HCT116 (cell line): ENCODE data around the gene RFTN1. TPM values are rescaled to one million over a fixed set of nuclear protein-coding genes. Genes with fewer than 3 reads are reported as not detected.

Experiments used
- ATAC-seq: fragments of 200-7000 bp; cut with Tn5 transposase; 2 replicates; pipeline ENCODE4 v1.9.1; 2020; ENCODE audit warnings: mild to moderate bottlenecking, moderate library complexity
- BruUV-seq: library from RNA; stranded (reverse); fragments of 400-500 nt; replicated peaks from 2 replicates; lab custom pipeline; 2021; lab: Mats Ljungman, UMichigan
- CTCF ChIA-PET: fragments of 300-600 bp; sonication (Branson Sonifier 250); formaldehyde crosslinking; loops from one replicate; lab custom pipeline; 2021; ENCODE audit warnings: antibody characterized with exemption; lab: Charles Lee
- POLR2A ChIA-PET: fragments of 300-600, 350-600 bp; sonication (Branson Sonifier 250); formaldehyde crosslinking; loops from one replicate; lab custom pipeline; 2021; ENCODE audit warnings: antibody characterized with exemption; lab: Charles Lee
- RAD21 ChIA-PET, 2 experiments: fragments of 300-600 bp; sonication (Branson Sonifier 250); formaldehyde crosslinking; loops; one replicate each; lab custom pipeline; 2023; ENCODE audit warnings: low total read pairs in 2 of 2; ENCODE audit not compliant: uncharacterized antibody in 2 of 2, unreplicated experiment in 2 of 2, low non-redundant PET in 1 of 2; lab: Charles Lee
- DNase-seq: peaks from one replicate; pipeline ENCODE4 v3.0.0-alpha.2; 2010; ENCODE audit warnings: low read depth, low spot score
- H2AFZ ChIP-seq: fragments of 200-600 bp; shearing (Covaris generic), sonication (generic); 2 replicates; pipeline ENCODE4 v1.6.1; 2017; ENCODE audit warnings: low read depth, mixed run types, mixed read lengths, antibody characterized with exemption, low read length; ENCODE audit not compliant: poor library complexity, severe bottlenecking
- H3K27ac ChIP-seq: 2 replicates; pipeline ENCODE4 v1.5.1; 2012; ENCODE audit warnings: low read depth, low read length
- H3K27me3 ChIP-seq: fragments of 200-600 bp; sonication (generic); 2 replicates; pipeline ENCODE4 v1.6.1; 2016; ENCODE audit warnings: mixed run types, low read length, mixed read lengths; ENCODE audit not compliant: insufficient read depth
- H3K36me3 ChIP-seq, 2 experiments: fragments of 200-500 bp in 1 of 2; fragments of 200-600 bp in 1 of 2; sonication (Bioruptor generic) in 1 of 2; sonication (generic) in 1 of 2; 2 replicates each; pipeline versions ENCODE4 v1.5.1 to v1.6.1; 2014 to 2016; ENCODE audit warnings: low read length in 2 of 2, inconsistent platforms in 1 of 2, mixed read lengths in 1 of 2, mixed run types in 1 of 2; ENCODE audit not compliant: insufficient read depth in 2 of 2, control insufficient read depth in 1 of 2
- H3K4me1 ChIP-seq, 2 experiments: fragments of 200-600 bp in 1 of 2; sonication (generic) in 1 of 2; 2 replicates each; pipeline versions ENCODE4 v1.5.1 to v1.6.1; 2012 to 2017; ENCODE audit warnings: low read length in 2 of 2, inconsistent platforms in 1 of 2, mild to moderate bottlenecking in 1 of 2, mixed read lengths in 1 of 2, mixed run types in 1 of 2, moderate library complexity in 1 of 2; ENCODE audit not compliant: insufficient read depth in 2 of 2, control insufficient read depth in 1 of 2
- H3K4me2 ChIP-seq: fragments of 200-600 bp; sonication (generic); 2 replicates; pipeline ENCODE4 v1.6.1; 2017; ENCODE audit warnings: mixed run types, low read length, mixed read lengths
- H3K4me3 ChIP-seq, 2 experiments: fragments of 200-600 bp in 1 of 2; sonication (generic) in 1 of 2; replicated peaks in 1 of 2; 2 replicates each; pipeline ENCODE4 v1.5.1; 2011 to 2016; ENCODE audit warnings: low read length in 2 of 2, control low read depth in 1 of 2, low read depth in 1 of 2, mild to moderate bottlenecking in 1 of 2, mixed read lengths in 1 of 2, mixed run types in 1 of 2
- H3K79me2 ChIP-seq: fragments of 200-600 bp; sonication (generic); 2 replicates; pipeline ENCODE4 v1.6.1; 2017; ENCODE audit warnings: mild to moderate bottlenecking, mixed run types, low read length, moderate library complexity, mixed read lengths; ENCODE audit not compliant: insufficient read depth
- H3K9ac ChIP-seq: fragments of 200-600 bp; sonication (generic); 2 replicates; pipeline ENCODE4 v1.6.1; 2016; ENCODE audit warnings: low read length, mixed read lengths
- H3K9me2 ChIP-seq: fragments of 200-600 bp; sonication (generic), shearing (Covaris generic); 2 replicates; pipeline ENCODE4 v1.6.1; 2017; ENCODE audit warnings: mixed run types, mild to moderate bottlenecking, moderate library complexity; ENCODE audit not compliant: insufficient read depth
- H3K9me3 ChIP-seq, 2 experiments: fragments of 200-500 bp in 1 of 2; fragments of 200-600 bp in 1 of 2; sonication (Bioruptor generic) in 1 of 2; sonication (generic) in 1 of 2; 2 replicates each; pipeline ENCODE4 v1.6.1; 2014 to 2017; ENCODE audit warnings: low read length in 2 of 2, mixed read lengths in 2 of 2, inconsistent platforms in 1 of 2, low read depth in 1 of 2, mild to moderate bottlenecking in 1 of 2, mixed run types in 1 of 2, moderate library complexity in 1 of 2; ENCODE audit not compliant: control insufficient read depth in 1 of 2, insufficient read depth in 1 of 2
- H4K20me1 ChIP-seq: fragments of 200-600 bp; sonication (generic), shearing (Covaris generic); 2 replicates; pipeline ENCODE4 v1.6.1; 2017; ENCODE audit warnings: mixed run types, mild to moderate bottlenecking, moderate library complexity; ENCODE audit not compliant: insufficient read depth
- ATF3 ChIP-seq: IDR thresholded peaks from 2 replicates; pipeline ENCODE4 v1.6.1; 2012
- EGR1 ChIP-seq: IDR thresholded peaks from 2 replicates; pipeline ENCODE4 v1.6.1; 2012; ENCODE audit warnings: low read depth
- JUND ChIP-seq: IDR thresholded peaks from 2 replicates; pipeline ENCODE4 v1.6.1; 2012
- POLR2A ChIP-seq: IDR thresholded peaks from 2 replicates; pipeline ENCODE4 v1.7.0; 2011; ENCODE audit warnings: borderline replicate concordance; ENCODE audit not compliant: insufficient read depth, insufficient read length; ENCODE audit errors: extremely low read depth
- REST ChIP-seq: IDR thresholded peaks from 2 replicates; pipeline ENCODE4 v1.6.1; 2012; ENCODE audit warnings: low read depth
- SP1 ChIP-seq: IDR thresholded peaks from 2 replicates; pipeline ENCODE4 v1.6.1; 2012; ENCODE audit warnings: low read depth
- SRF ChIP-seq: IDR thresholded peaks from 2 replicates; pipeline ENCODE4 v1.6.1; 2012; ENCODE audit warnings: low read depth
- TCF7L2 ChIP-seq: IDR thresholded peaks from 2 replicates; pipeline ENCODE4 v1.7.0; 2011; ENCODE audit warnings: borderline replicate concordance, inconsistent platforms; ENCODE audit not compliant: insufficient read depth, insufficient read length; ENCODE audit errors: extremely low read depth
- ZBTB33 ChIP-seq: IDR thresholded peaks from 2 replicates; pipeline ENCODE4 v1.6.1; 2011; ENCODE audit warnings: mild to moderate bottlenecking, low read length, moderate library complexity; ENCODE audit not compliant: insufficient replicate concordance; ENCODE audit errors: extremely low read depth
- ZFX ChIP-seq: fragments of 450-650 bp; IDR thresholded peaks from 2 replicates; pipeline ENCODE4 v1.6.1; 2017
- intact Hi-C: fragments of 100-400 bp; cut with micrococcal nuclease; formaldehyde crosslinking; loops from 2 replicates; pipeline ENCODE4 v1.10.0; 2022
- total RNA-seq: library from RNA; stranded (reverse); gene quantifications from one replicate; pipeline ENCODE4 v1.2.1, GENCODE V29; 2021; ENCODE audit not compliant: unreplicated experiment

RFTN1 gene
- total RNA-seq, 1 experiment from 2014 or later, result 3.9 TPM

- Histone ChIP-seq H3K9me3 (no peaks in the 10 kb centered on the region), H3K9ac (peak overlapping the region; percentile 62), H3K79me2 (no peaks in the 10 kb centered on the region), H3K27me3 (peaks cover 19% of the 10 kb centered on the region; the same call in 1 of the 2 replicates), H3K27ac (no peak overlapping the region; the same call in 1 of the 2 replicates), H3K9me2 (no peaks in the 10 kb centered on the region; the same call in 1 of the 2 replicates), H3K36me3 (no peaks in the 10 kb centered on the region), H3K4me1 (peaks cover 0 to 12% of the 10 kb centered on the region in 2 experiments; a peak in 2 of 4 replicates), H3K4me3 (peak overlapping the region; percentile 56 to 72), H3K4me2 (peak overlapping the region; percentile 95), H4K20me1 (no peaks in the 10 kb centered on the region), H2AFZ (peak overlapping the region; percentile 94)
- intact Hi-C loops, result no loop called here
- ChIA-PET RAD21 (no interaction called here), POLR2A (no interaction called here), CTCF (no interaction called here)
- DNase-seq (no peak), ATAC-seq (no peak; the same call in 1 of the 2 replicates)
- no TSS peak for BruUV-seq
- TF ChIP-seq ZFX, result no peak
Observed at GRCh38 chr3:16514021-16514700, 662 bp upstream of the RFTN1 start.

GRCh38 chr3:16512435-16513140 lies 911 bp downstream of the RFTN1 start:
- H3K27me3 ChIP-seq, result 0 out of 2 replicates have a peak, but pooled peaks cover 9% of the 10 kb centered on the region
- DNase-seq, result no peak
- no peaks in the 10 kb centered on the region for H3K9me2 ChIP-seq
- CTCF ChIA-PET, result interaction anchor here (1.0 kb wide), 1 partner anchor 222 kb away, joined by 3 read pairs; no protein-coding TSS in a partner anchor
- no peaks in the 10 kb centered on the region for H3K79me2 ChIP-seq
- no peaks in the 10 kb centered on the region for H4K20me1 ChIP-seq
- no peaks in the 10 kb centered on the region for H3K9me3 ChIP-seq
- H3K9ac ChIP-seq, result peak overlapping the region; percentile 62
- H3K27ac ChIP-seq, result no peak overlapping the region
- RAD21 ChIA-PET, result no interaction called here
- H3K4me2 ChIP-seq, result peak overlapping the region; percentile 95
- ATAC-seq, result no peak
- peak overlapping the region; percentile 56 to 72 for H3K4me3 ChIP-seq
- BruUV-seq, result no TSS peak
- intact Hi-C loops, result no loop called here
- POLR2A ChIA-PET, result no interaction called here
- H2AFZ ChIP-seq, result peak overlapping the region; percentile 84
- peaks cover 0 to 12% of the 10 kb centered on the region in 2 experiments; a peak in 2 of 4 replicates for H3K4me1 ChIP-seq
- no peaks in the 10 kb centered on the region for H3K36me3 ChIP-seq
- no peak for TF ChIP-seq JUND
- no peak for TF ChIP-seq SP1
- TF ChIP-seq ZBTB33, result no peak
- no peak for TF ChIP-seq REST
- TF ChIP-seq SRF, result no peak
- no peak for TF ChIP-seq EGR1
- no peak for TF ChIP-seq TCF7L2
- no peak for TF ChIP-seq POLR2A
- TF ChIP-seq ATF3, result no peak
